Fibroblast of the conjunctiva (primary cell): ENCODE measurements around the gene PPM1F.
"Not testable (repeated sequence)": the region's sequence is repeated elsewhere in the genome, so short reads cannot be mapped to it uniquely, and the experiment has no call there.

Source experiments
- DNase-seq: peaks from one replicate; pipeline ENCODE4 v3.0.0-alpha.2; 2010; ENCODE audit warnings: low read depth

The PPM1F gene

GRCh38 chr22:21889251-21889990 lies 63.2 kb downstream of the PPM1F start:
- no peak for DNase-seq

DNA sequence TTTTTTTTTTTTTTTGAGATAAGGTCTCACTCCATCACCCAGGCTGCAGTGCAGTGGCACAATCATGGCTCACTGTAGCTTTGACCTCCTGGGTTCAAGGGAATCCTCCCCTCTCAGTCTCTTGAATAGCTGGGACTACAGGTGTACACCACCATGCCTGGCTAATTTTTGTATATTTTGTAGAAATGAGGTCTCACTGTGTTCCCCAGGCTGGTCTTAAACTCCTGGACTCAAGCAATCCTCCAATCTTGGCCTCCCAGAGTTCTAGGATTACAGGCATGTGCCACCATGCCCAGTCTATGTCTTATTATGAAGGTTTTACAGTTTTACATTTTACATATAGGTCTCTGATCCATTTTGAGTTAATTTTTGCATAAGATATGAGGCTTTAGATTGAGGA lies 64.8 kb downstream of the PPM1F start:
- no peak for DNase-seq

GRCh38 chr22:21883930-21884329 lies 68.7 kb downstream of the PPM1F start:
- DNase-seq: not testable (repeated sequence)

DNA sequence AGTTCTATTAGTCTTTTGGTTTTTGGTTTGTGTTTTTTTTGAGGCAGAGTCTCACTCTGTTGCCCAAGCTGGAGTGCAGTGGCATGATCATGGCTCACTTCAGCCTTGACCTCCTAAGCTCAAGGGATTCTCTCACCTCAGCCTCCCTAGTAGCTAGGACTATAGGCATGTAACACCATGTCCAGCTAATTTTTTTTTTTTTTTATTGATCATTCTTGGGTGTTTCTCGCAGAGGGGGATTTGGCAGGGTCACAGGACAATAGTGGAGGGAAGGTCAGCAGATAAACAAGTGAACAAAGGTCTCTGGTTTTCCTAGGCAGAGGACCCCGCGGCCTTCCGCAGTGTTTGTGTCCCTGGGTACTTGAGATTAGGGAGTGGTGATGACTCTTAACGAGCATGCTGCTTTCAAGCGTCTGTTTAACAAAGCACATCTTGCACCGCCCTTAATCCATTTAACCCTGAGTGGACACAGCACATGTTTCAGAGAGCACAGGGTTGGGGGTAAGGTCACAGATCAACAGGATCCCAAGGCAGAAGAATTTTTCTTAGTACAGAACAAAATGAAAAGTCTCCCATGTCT lies 69.8 kb downstream of the PPM1F start:
- DNase-seq: not testable (repeated sequence)

- DNase-seq: no peak
These were observed 70.6 kb downstream of the PPM1F start for GRCh38 chr22:21881841-21882753.

DNA sequence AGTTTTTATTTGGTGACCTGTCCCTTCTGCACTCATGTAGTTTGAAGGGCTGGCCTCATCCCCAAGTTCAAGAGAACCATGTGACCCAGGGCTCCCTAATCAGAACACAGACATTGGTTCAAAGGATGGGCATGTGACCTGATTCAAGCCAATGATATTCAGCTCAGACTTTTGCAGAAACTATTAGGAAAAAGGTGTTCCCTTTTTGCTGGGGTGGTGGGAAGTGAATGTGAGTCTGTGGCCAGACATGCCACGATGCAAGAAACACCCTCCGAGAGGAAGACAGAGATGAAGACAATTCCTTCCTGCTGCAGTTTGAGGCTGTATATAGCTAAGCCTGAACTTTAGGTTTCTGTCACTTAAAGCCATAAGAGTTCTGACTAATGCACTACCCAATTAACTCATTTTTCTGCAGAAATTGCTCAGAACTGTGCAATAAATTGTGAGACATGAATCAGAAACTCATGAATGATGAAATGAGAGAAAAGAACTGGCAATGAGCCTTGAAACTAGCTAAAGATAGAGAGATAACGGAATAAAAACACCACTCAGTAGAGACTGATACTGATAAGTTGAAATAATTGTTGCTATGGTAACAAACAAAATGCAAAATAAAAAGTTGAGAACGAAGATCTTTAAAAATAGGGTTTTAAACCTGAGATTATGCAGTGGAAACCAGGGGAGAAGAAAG lies 76.0 kb downstream of the PPM1F start:
- DNase-seq: peak; percentile 65

GRCh38 chr22:21874953-21875352 lies 77.7 kb downstream of the PPM1F start:
- not testable (repeated sequence) for DNase-seq

GRCh38 chr22:21873619-21874018 lies 79.0 kb downstream of the PPM1F start:
- no peak for DNase-seq

DNA sequence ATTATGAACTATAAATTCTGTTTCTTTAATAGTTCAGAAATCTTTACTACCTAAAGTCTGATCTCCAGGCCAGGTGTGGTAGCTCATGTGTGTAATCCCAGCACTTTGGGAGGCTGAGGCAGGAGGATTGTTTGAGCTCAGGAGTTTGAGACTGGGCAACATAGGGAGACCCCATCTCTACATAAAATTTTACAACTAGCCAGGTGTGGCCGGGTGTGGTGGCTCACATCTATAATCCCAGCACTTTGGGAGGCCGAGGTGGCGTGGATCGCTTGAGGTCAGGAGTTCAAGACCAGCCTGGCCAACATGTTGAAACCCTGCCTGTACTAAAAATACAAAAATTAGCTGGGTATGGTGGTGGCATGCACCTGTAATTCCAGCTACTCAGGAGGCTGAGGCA lies 79.9 kb downstream of the PPM1F start:
- not testable (repeated sequence) for DNase-seq
